Fibroblast of skin of abdomen (primary cell): Measurements from ENCODE around the gene ZNF48.
A peak's percentile ranks its signal among the peaks of the same experiment; 100 is the strongest.

Experiments used
- DNase-seq: peaks from one replicate; pipeline ENCODE4 v3.0.0-alpha.2; 2013

ZNF48 gene

DNA sequence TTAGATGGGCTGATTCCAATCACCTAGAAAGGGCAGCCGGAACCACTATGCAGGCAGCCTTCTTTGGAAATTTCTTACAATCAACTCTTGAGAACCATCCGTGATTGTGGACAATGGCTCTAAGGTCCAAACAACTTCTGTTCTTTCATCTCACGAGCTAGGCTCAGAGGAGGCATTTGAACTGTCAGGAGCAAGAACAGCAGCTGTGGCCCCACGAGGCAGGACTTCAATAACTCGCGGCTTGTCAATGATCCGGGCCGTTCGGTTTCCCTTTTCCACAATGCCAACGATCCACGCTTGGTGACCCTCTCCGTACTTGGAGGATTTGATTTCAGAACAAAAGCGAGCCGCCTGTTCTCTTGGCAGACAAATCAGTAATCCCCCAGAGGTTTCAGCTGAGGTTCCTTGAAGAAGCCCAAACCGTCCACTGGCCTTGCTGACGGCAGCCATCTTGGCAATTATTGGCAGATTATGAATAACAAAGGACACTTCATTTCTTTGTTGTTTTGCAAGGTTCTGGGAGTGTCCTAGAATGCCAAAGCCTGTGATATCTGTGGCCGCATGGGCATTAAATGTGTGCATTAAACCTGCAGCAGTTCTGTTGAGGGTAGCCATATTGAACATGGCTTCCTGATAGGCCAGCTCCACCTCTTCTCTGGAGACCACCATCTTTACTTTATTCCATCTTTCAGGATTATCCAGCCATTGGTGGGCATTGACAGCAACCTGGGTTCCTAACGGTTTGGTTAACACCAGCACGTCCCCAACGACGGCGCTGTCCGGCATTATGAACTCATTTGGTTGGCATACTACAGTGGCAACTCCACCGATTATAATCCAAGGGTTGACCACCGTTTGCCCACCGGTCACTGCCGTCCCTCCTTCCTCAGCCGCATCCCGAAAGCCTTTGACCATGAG, 49.3 kb downstream of the ZNF48 start:
- DNase-seq: no peak

DNA sequence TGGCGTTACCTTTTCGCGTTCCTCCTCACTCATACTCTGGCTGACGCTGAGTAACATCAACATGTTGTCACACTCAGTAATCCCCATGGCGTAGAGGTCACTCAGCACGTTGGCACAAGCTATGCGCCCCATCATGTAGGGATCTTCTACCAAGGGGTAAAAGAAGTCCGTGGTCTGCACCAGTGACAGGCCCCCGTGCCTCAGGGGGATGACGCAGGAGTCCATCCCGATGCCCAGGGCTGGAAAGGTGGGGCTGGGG, 49.9 kb downstream of the ZNF48 start:
- DNase-seq: no peak

DNA sequence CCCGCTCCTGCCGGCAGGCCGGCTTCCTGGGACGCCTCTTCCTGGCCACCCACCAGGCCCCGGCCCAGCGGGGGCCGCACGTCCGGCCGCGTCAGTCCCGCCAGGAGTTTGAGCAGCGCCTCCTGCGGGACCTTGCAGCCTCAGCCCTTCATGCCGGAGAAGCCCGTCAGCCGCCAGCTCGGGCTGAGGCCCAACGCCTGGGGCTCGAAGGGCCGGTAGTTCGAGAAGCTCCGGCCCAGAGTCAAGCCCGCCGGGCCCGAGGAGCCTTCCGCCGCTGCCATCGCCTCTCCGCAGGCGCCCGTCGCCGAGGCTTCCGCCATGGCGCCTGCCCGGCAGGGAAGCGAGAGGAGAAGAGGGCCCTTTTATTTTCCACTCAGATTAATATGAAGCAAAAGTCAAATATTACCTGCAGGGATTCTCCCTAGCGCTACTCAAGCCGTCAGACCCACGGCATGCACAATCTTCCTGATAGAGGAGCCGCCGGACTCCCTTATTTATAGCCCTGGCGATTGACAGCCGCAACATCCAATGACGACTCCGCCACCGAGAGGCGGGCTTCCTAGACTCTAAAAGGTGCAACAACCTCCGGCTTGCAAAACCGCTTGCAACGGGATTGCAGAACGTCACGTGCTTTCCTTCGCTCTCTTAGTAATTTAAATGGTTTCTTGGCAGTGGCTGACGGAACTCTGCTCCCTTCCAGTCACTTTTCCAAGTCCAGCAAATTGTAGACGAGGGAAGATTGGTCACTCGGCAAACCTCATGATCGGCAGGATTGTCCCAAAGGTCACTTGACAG, 50.4 kb downstream of the ZNF48 start, which contains the start of gene SEPHS2:
Gene SEPHS2, minus strand, starts transcription at position 467 of the 795 bp plus-strand sequence. Its CDS starts 147 bp downstream, at position 320.
- DNase-seq: peak; percentile 98

DNA sequence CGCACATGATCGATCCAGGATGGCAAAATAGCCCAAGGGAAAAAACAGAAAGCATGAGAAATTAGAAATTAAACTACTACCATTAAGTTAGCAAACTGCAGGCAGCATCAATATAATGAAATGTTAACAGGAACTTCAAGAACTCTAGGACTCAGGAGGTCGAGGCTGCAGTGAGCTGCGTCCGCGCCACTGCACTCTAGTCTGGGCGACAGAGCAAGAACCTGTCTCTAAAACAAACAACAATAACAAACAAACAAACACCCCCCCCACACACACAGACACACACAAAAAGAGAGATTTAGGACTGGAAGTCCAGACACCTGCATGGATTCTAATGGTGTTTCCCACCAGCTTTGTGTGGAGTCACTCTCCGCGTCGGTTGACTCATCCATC, 51.0 kb downstream of the ZNF48 start:
- no peak for DNase-seq

DNA sequence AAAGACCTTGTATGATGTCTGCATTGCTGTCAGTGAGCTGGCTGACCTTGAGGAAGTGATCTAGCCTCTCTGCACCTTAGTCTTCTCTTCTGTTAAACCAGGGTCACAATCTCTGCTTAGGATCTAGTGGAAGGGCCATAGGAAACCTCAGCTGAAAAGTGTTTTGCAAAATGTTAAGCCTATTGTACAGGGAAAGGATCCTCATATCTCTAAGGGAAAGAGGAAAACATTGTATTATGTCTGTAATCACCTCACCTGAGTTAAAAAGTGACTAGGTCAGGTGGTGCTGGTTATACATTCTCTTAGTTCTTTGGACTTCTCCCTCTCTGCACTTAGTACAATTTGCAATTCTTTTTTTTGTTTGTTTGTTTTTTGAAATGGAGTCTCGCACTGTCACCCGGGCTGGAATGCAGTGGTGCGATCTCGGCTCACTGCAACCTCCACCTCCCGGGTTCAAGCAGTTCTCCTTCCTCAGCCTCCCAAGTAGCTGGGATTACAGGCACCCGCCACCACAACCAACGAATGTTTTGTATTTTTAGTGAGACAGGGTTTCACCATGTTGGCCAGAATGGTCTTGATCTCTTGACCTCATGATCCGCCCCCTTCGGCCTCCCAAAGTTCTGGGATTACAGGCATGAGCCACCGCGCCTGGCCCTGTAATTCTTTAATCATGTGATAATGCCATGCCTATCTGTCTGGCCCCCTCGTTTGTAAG, 52.4 kb downstream of the ZNF48 start:
- no peak for DNase-seq

DNA sequence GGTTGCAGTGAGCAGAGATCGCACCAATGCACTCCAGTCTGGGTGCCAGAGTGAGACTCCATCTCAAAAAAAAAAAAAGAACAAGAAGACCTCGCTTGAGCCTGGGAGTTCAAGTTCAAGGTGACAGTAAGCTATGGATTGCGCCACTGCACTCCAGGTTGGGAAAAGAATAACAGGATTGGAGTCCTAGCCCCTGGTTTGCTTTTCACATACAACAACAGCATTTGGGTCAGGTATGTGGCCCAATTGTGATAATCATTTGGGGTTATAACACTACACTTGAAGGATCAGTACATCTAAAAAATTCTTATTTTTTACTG, 53.9 kb downstream of the ZNF48 start:
- DNase-seq: no peak
